KBM-7 (cell line): ENCODE measurements around the gene CEP63.

Source experiments
- DNase-seq: peaks from one replicate; pipeline ENCODE4 v3.0.0-alpha.2; 2015
- in situ Hi-C: fragments of 300-500 bp; cut with MboI; formaldehyde crosslinking; loops from 2 replicates; pipeline ENCODE4 v1.14.3; 2020; ENCODE audit warnings: low sequenced_read_pairs, low pct_unique_long_range_greater_than_20kb, mixed read lengths

The CEP63 gene

GRCh38 chr3:134494495-134494894, 8.6 kb downstream of the CEP63 start:
- in situ Hi-C loops: no loop called here
- no peak for DNase-seq

- DNase-seq: no peak
- in situ Hi-C loops: no loop called here
Measured at GRCh38 chr3:134495980-134496379, 10.1 kb downstream of the CEP63 start.

GRCh38 chr3:134496471-134497071, 10.7 kb downstream of the CEP63 start:
- in situ Hi-C loops: no loop called here

GRCh38 chr3:134503266-134503665, 17.4 kb downstream of the CEP63 start:
- in situ Hi-C loops: no loop called here

More at GRCh38 chr3:134496471-134497071, 10.7 kb downstream of the CEP63 start:
- DNase-seq: peak; percentile 20

GRCh38 chr3:134504132-134504531, 18.3 kb downstream of the CEP63 start:
- no peak for DNase-seq
- in situ Hi-C loops: no loop called here

More at GRCh38 chr3:134503266-134503665, 17.4 kb downstream of the CEP63 start:
- DNase-seq: no peak

- no peak for DNase-seq
- in situ Hi-C loops: no loop called here
Measured at GRCh38 chr3:134505485-134505884, 19.6 kb downstream of the CEP63 start.

GRCh38 chr3:134511500-134511899, 25.6 kb downstream of the CEP63 start:
- peak; percentile 86 for DNase-seq
- in situ Hi-C loops: no loop called here

- DNase-seq: no peak
- in situ Hi-C loops: no loop called here
Measured at GRCh38 chr3:134516905-134517304, 31.0 kb downstream of the CEP63 start.

GRCh38 chr3:134517791-134518190, 31.9 kb downstream of the CEP63 start:
- in situ Hi-C loops: no loop called here
- DNase-seq: no peak

GRCh38 chr3:134522541-134522940, 36.7 kb downstream of the CEP63 start:
- in situ Hi-C loops: no loop called here
- DNase-seq: no peak

GRCh38 chr3:134525293-134525692, 39.4 kb downstream of the CEP63 start:
- in situ Hi-C loops: no loop called here
- DNase-seq: no peak

GRCh38 chr3:134526319-134526718, 40.5 kb downstream of the CEP63 start:
- in situ Hi-C loops: no loop called here
- DNase-seq: no peak

- in situ Hi-C loops: no loop called here
Measured at GRCh38 chr3:134527037-134527436, 41.2 kb downstream of the CEP63 start.

GRCh38 chr3:134527538-134528186, 41.8 kb downstream of the CEP63 start:
- no peak for DNase-seq
- in situ Hi-C loops: no loop called here

More at GRCh38 chr3:134527037-134527436, 41.2 kb downstream of the CEP63 start:
- peak; percentile 26 for DNase-seq

GRCh38 chr3:134533493-134533892, 47.6 kb downstream of the CEP63 start:
- no peak for DNase-seq

GRCh38 chr3:134535186-134535970, 49.5 kb downstream of the CEP63 start:
- in situ Hi-C loops: no loop called here
- no peak for DNase-seq

More at GRCh38 chr3:134533493-134533892, 47.6 kb downstream of the CEP63 start:
- in situ Hi-C loops: no loop called here

- peak; percentile 42 for DNase-seq
- in situ Hi-C loops: no loop called here
Measured at GRCh38 chr3:134536781-134537180, 50.9 kb downstream of the CEP63 start.

- in situ Hi-C loops: no loop called here
- DNase-seq: peak; percentile 19
Measured at GRCh38 chr3:134542287-134542958, 56.6 kb downstream of the CEP63 start.

GRCh38 chr3:134543113-134543512, 57.3 kb downstream of the CEP63 start:
- no peak for DNase-seq
- in situ Hi-C loops: no loop called here

GRCh38 chr3:134544316-134544715, 58.5 kb downstream of the CEP63 start:
- in situ Hi-C loops: no loop called here
- DNase-seq: peak; percentile 63
